Tibial nerve (tissue), 3 donors: ENCODE data around the gene SLC66A2.

Experiments
- CTCF ChIP-seq, 5 experiments: fragments of 200-600 bp in 3 of 5; fragments of 450-650 bp in 2 of 5; sonication (generic) in 3 of 5; IDR thresholded peaks; one replicate each; pipeline ENCODE4 v1.5.1; 2016 to 2019; ENCODE audit warnings: antibody characterized with exemption in 5 of 5, mild to moderate bottlenecking in 3 of 5, moderate library complexity in 2 of 5
- POLR2A ChIP-seq, 2 donors: fragments of 450-650 bp; IDR thresholded peaks; one replicate each; pipeline ENCODE4 v1.6.1; 2017; ENCODE audit warnings: antibody characterized with exemption in 2 of 2, mild to moderate bottlenecking in 2 of 2, moderate library complexity in 2 of 2

- no peak for TF ChIP-seq POLR2A (IDR thresholded peaks at IDR 0.05)
- TF ChIP-seq CTCF (IDR thresholded peaks at IDR 0.05), result no peak
These were observed 74.0 kb downstream of the SLC66A2 start for GRCh38 chr18:79877163-79878091.
